HT-29 (cell line): ENCODE results near the gene FADS1. TPM values are rescaled to one million over a fixed set of nuclear protein-coding genes. Genes with fewer than 3 reads are reported as not detected.

Source experiments
- DNase-seq: peaks from one replicate; pipeline ENCODE4 v3.0.0-alpha.2; 2015; ENCODE audit warnings: low spot score
- total RNA-seq: library from RNA; depleted of rRNA; stranded (reverse); fragments of >200 nt; shearing (Covaris generic); gene quantifications from 2 replicates; pipeline ENCODE4 v1.2.3, GENCODE V29; 2014; rRNA removed

Gene FADS1
- total RNA-seq, 1 experiment from 2014 or later, result 9.4 TPM

DNA sequence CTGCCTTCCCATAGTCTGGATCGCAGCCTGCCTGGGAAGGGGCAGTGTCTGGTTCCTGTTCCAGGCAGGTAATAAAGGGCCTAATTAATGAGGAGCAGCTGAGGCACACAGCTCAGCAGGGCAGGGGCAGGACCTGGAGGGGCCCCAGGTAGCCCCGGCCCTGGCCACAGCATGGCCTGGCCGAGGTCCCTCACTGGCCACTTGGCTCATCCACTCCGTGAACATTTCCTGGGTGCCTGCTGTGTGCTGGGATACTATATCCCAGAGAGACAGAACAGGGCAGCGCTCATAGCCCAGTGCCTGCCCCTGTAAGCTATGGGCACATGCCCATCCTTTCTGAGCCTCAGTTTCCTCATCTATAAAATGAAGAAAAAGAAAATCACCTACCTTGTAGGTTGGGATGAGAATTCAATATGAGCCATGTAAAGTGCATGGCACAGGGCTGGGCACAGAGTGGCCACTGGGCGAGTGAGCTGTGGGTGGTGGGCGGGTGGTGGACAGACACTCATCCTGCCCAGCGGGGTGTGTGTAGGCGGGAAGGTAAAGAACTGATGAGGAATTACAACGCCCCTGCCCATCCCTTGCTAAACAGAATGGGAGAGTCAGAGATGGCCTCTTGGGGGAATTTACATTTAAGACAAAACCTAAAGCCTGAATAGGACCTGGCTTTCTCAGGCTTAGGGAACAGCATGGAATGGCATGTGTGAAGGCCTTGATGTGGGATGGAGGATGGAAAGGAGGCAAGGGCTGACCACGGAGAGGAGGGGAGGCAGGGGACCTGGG is 55.2 kb downstream of the FADS1 start:
- no peak for DNase-seq

DNA sequence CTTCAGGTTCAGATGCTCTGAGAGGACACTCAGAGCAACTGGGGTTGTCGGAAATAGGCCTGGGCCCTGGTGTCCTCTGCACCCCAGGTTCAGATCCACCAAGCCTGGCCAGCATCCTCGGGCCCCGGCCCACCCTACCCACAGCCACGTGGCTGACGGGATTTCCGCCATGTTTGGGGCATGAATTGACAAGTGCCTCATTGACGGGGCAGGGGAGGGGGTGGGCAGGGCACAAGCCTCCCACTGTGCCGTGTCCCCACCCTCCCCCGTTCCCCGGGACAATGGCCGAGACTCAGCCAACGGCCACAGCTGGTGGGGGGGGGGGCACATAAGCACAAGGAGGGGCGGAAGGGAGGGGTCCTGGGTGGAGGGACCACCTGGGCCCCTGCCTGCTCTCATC is 55.9 kb downstream of the FADS1 start:
- DNase-seq, result no peak

DNA sequence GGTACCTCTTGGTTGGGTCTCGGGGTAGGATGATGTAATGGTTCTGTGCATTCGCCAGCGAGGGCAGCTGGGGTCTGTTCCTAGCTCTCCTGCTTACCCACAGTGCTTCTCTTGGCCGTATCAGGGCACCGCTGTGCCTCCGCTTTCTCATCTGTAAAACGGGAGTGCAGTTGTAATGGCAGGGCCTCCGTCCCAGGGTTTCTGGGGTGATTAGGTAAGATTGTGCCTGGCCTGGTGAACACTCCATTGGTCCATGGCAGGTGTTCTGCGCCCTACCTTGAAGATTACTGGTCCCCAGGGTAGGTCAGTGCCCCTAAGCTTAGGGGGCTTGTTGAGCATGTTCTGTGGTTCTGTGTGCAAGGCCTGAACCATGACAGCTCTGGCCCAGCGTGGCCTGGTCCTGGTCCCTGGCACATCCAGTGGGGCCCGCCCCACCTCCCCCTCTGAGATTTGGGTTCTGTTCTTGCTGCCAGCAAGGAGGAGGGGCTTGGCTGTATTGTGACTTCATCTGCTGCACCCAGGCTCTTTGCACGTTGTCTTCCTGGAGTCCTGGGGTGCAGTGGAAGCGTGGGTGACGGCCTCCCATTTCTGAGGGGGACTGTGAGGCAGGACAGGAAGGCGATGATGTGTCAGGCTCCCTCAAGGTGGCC is 59.5 kb downstream of the FADS1 start:
- no peak for DNase-seq

DNA sequence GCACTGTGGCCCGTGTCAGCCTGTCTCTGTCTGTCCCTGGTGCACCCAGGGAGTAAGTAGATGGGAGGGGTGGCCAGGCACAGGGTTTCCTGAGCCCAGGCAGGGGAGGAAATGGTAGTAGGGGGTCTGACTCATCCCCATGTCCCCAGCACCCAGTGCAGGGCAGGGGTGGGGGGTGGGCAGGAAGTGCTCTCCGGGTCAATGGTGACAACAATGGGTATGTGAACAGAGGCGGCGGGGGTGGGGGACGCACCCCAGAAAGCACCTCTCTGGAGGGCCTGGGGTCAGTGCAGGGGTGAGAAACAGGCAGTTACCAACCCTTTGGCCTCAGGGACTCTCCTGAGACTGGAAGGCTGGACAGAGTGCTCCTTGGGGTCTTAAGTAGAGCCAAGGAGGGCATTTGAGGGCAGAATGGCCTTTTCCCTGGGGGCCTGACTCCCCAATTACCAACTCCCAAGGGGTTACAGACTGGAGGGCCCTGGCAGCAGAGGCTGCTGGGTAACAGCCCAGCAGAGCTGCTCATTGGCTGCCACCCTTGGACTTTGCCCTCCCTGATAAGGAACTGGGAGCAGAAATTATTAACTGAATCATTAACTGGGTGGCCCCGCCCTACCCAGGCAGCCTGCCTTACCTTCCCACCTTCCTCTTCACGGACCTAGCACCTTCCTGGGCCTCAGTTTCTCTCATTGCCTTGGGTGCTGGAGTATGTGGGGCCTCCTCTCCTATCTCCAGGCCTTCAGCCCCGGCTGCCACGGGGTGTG is 60.2 kb downstream of the FADS1 start:
- peak; percentile 97 for DNase-seq

DNA sequence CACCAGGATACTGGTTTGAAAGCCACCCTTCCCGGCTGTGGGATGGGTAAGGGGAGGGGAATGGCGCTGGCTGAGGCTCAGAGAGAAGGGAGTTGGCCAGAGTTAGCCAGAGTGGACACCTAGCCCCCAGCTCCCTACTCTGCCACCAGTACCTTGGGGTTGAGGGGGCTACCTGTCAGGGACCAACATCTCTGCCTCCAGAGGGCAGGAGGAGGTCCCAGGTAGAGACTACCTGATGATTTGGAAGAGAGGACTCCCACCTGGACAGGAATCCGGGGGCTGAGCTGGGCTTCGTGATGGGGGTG is 60.7 kb downstream of the FADS1 start:
- DNase-seq, result no peak

DNA sequence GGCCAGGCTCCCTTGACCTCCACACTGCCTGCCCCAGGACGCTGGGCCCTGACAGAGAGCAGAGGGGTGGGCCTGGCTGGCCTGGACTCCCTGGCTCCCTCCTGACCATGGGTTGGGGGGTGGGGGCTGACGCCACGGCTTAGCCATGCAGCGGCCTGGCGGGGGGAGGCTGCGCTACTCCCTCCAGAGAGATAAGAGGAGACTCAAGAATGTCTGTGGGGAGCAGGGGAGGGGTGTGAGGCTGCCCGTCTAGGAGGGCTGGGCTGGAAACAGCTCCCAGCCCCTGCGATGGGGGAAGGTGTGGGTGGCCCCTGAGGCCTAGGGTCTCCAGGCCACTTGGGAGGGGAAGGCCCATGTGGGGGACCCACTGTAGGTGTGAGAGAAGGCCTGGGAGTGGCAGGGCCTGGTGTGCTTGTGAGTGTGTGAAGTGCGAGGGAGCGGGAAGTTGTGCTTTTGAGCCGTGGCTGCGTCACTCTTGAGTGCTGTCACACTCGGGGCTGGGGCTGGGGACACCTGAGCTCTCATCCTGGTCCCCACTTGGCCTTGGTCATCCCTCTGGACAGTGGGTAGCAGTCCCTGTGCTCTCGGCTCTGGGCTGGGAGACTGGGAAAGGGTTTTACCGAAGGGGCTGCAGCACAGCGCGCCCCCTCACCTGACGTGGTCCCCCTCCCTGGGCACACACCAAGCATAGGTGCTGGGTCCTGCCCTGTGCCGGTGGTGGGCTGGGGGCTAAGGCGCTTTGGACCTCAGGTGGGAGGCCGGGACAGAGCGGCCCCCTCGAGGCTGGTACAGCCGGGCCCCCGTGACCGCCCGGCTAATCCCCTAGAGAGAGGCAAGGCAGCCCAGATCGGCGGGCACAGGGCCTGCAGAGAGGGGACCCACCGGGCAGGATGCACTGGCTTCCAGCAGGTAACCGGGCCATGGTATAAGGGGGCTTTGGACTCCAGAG is 62.0 kb downstream of the FADS1 start:
- DNase-seq, result no peak

DNA sequence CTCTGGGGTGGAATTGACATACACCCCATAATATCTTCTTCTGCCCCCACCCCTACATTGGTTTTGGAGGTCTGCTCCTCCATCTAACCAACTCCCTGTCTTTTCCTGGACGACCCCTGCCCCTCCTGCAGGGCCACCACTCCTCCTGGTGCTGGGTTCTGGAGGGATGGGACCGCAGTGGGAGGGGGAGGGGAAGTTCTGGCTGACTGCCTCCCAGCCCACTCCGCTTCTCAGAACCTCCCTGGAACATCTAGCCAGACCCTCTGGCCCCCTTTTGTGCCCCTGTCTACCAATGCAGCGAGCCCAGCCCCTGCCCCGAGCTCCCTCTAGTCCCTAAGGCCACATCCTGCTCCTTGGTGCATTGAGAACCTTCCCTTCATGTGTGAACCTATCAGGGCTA is 63.1 kb downstream of the FADS1 start:
- no peak for DNase-seq

DNA sequence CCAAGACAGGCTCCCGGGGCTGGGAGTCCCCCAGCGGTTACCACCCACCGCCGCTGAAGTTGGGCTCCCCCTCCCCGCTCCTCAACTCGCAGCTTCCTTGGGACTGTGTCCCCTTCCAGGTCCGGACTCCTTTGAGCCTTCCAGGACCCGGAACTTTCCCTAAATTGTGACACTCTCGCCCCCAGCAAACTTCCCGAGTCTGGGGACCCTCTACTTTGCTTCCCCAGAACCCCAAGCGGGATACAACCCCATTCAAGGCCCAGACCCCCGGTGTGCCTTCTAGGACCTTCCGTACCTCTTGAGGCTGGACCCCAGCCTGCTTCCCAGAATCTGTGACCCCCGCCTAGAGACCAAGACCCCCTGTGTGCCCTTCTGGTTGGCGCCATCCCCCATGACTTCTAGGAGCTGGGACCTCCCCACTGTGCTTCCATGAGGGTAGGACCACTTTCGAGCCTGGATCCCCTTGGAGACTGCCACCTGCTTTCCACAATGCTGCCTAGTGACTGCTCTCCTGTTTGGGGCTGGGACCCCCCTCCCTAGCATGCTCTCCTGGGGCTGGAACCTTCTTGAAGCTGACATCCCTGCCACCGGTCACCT is 63.8 kb downstream of the FADS1 start:
- peak; percentile 29 for DNase-seq

DNA sequence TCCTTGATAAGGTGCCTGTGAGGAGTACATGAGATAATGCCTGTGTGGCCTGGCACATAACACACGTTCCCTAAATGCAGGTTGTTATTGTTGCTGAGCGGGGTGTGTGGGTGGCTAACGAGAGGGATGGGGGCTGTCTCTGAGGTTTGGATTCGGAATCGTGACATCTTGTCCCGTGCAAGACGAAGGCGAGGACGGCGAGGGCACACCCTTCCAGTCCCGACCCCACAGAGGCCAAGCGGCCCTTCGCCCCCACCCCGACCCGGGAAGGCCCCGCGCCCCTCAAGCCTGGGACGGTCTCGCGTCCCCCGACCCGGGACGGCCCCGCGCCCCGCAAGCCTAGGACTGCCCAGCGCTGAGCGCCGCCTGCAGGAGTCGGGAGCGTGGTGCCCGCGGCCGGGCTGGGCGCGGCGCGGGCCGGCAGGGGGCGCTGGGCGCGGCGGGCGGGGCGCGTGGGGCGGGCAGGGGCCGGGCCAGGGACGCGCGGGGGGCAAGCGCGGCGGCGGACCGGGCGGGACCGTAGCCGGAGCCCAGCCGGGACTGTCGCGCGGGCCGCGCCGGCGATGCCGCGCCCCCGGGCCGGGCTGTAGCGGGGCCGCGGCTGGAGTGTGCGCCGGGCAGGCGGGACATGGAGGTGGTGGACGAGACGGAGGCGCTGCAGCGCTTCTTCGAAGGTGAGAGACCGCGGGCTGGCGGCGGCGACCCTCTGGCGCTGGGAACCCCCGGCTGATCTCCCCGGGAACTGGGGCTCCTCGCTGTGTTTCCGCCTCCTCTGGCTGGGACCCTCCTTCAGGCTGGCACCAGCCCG is 64.5 kb downstream of the FADS1 start, which contains the start of gene MYRF:
TSS of gene MYRF (plus strand) at position 520 of the 808 bp plus-strand sequence. CDS start at position 629, 109 bp downstream.
- peak; percentile 44 for DNase-seq

DNA sequence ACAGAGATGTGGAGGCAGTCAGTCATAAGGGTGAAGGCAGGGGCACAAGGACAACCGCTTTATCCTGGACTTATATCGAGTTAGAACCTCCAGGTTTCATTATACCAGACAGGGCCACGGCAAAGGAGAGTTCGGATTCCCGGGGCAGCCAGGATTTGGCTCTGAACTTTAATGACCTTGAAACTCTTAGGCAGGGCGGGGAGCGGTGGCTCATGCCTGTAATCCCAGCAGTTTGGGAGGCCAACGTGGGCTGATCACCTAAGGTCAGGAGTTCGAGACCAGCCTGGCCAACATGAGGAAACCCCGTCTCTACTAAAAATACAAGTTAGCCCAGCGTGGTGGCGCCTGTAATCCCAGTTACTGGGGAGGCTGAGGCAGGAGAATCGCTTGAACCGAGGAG is 65.4 kb downstream of the FADS1 start:
- DNase-seq, result no peak

DNA sequence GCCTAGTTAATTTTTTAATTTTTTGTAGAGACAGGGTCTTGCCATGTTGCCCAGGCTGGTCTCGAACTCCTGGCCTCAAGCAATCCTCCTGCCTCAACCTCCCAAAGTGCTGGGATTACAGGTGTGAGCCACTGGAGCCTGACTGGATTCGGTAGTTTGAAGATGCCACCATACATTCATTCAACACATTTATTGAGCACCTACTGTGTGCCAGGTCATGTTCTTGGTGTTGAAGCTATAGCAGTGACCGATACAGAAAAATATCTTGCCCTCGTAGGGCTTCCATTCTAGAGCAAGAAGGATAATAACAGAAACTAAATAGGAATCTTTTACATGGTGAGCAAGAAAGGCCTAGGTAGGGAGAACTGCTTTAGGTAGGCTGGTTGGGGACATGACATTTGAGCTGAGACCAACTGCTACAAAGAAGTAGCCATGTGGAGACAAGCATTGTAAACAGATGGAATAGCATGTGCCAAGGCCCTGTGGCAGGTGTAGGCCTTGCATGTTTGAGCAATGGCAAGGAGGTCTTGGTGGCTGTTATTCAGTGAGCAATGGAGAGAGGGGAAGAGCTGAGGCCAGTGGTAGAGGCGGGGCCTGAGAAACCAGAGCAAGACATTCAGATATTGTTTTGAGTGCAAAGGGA is 66.1 kb downstream of the FADS1 start:
- DNase-seq, result no peak

Other genes with a start within 250 kb of the FADS1 start
- gene SYT7, start 235.9 kb downstream of the FADS1 start, total RNA-seq, result 13.2 and 14.8 TPM in 2 replicates
- 9.2 and 9.7 TPM in 2 replicates for gene DAGLA, start 136.6 kb downstream of the FADS1 start, total RNA-seq
- 70.1 and 105 TPM in 2 replicates for gene MYRF, start 64.4 kb downstream of the FADS1 start, total RNA-seq
- gene TMEM258, start 24.4 kb downstream of the FADS1 start, total RNA-seq, result 113 and 120 TPM in 2 replicates
- 137 and 147 TPM in 2 replicates for gene FEN1, start 24.1 kb downstream of the FADS1 start, total RNA-seq
- not detected in 2 replicates for gene FADS2, start 11.3 kb upstream of the FADS1 start, total RNA-seq
- gene FADS3, start 74.5 kb upstream of the FADS1 start, total RNA-seq, result 42.2 and 44.0 TPM in 2 replicates
- gene RAB3IL1, start 100.6 kb upstream of the FADS1 start, total RNA-seq, result 1.6 TPM in 1 of 2 replicates, not detected in the other
- 0.46 TPM in 1 of 2 replicates, not detected in the other for gene BEST1, start 133.3 kb upstream of the FADS1 start, total RNA-seq
- gene FTH1, start 150.6 kb upstream of the FADS1 start, total RNA-seq, result 1,803 and 2,077 TPM in 2 replicates